ENCODE results near the gene TMEM273. TPM values are rescaled to one million over a fixed set of nuclear protein-coding genes. Genes with fewer than 3 reads are reported as not detected.

Gene TMEM273
- total RNA-seq, 2 donors from 2014 or later: 14.3 to 14.8 TPM

DNA sequence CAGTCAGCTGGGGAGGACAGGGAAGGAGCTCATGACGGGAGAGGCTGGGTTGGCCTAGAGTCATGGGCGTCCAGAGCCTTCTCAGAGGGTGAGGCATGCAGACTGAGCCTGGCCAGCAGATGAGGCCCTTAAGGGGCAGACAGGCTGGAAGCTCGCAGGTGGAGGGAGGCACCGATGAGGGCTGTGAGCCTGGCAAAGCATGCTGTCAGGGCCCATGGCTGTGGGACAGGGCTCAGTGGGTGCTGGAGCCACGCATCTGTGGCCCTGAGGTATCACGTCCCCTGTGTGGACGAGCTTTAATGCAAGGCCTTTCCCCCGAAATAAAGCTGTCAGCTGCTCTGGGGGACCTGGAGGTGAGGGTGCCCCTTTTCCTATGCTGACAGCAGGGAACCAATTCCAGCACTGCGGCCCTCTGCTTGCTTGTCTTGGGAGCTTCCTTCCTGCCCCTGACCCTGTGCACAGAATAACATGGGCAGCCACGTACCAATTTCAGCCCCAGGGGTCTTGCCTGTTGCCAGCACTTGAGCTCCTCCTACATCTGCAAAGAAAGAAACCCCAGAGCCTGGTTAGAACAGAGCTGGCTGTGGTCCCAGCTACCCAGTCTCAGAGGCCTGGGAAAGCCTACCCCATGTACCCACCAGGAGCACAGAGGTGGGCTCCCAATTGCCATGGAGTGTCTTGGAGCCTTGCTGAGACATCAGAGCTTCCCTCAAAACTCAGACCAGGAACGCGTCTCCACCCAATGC is 20.6 kb downstream of the TMEM273 start:
- H3K9me3 ChIP-seq: no peaks in the 10 kb centered on the region
- H3K27ac ChIP-seq: no peak overlapping the region
- H3K4me3 ChIP-seq: no peak overlapping the region
- TF ChIP-seq, protein P1, sequence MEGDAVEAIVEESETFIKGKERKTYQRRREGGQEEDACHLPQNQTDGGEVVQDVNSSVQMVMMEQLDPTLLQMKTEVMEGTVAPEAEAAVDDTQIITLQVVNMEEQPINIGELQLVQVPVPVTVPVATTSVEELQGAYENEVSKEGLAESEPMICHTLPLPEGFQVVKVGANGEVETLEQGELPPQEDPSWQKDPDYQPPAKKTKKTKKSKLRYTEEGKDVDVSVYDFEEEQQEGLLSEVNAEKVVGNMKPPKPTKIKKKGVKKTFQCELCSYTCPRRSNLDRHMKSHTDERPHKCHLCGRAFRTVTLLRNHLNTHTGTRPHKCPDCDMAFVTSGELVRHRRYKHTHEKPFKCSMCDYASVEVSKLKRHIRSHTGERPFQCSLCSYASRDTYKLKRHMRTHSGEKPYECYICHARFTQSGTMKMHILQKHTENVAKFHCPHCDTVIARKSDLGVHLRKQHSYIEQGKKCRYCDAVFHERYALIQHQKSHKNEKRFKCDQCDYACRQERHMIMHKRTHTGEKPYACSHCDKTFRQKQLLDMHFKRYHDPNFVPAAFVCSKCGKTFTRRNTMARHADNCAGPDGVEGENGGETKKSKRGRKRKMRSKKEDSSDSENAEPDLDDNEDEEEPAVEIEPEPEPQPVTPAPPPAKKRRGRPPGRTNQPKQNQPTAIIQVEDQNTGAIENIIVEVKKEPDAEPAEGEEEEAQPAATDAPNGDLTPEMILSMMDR (IDR thresholded peaks at IDR 0.05): no peak
- H3K36me3 ChIP-seq: no peaks in the 10 kb centered on the region
- peaks cover 0 to 12% of the 10 kb centered on the region in 2 donors for H3K4me1 ChIP-seq
- no peaks in the 10 kb centered on the region for H3K27me3 ChIP-seq
- no peak for DNase-seq (ENCODE audit: low spot score)

DNA sequence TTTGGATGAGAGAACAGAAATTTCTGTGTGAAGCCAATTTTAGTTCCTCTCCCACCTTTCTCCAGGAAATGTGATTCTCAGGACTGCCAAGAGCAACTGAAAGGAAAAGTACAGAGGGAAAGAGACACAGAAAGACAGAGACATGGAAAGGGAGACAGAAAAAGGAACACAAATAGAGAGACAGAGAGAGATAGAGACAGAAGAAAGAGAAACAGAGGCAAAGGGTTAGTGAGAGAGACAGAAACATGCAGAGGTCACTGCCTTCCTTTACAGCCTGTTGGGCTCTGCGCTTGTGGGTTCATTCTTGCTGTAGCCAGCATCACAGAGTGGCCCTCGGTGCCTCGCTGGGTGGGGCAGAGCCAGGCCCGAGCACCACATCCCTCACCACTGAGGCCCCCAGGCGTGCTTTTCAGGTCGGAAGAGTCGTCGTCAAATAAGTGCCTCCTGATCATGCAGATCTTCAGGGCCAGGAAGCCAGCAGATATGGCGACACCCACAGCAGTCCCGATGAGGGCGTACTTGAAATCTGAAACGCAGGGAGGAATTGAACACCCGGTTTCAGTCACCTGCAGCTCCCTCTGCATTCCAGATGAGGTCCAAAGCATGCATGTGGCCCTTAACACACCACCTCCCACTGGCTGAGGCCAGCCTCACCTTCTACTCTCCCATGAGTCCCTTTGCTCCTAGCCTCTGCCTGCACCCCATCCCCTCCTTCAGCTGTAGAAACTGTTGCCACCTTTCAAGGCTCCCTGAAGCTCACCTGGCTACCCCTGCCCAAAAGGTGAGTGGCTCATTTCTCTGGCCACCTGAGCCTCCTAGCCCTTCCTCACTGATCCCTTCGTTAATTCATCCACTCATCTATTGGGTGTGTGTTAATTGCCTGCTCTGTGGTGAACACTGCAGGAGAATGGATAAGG is 21.4 kb downstream of the TMEM273 start:
- no peak for DNase-seq (ENCODE audit: low spot score)
- H3K9me3 ChIP-seq: no peaks in the 10 kb centered on the region
- H3K4me3 ChIP-seq: no peak overlapping the region
- H3K27me3 ChIP-seq: no peaks in the 10 kb centered on the region
- H3K36me3 ChIP-seq: no peaks in the 10 kb centered on the region
- peaks cover 0 to 12% of the 10 kb centered on the region in 2 donors for H3K4me1 ChIP-seq
- TF ChIP-seq, protein P1 (IDR thresholded peaks at IDR 0.05): no peak
- H3K27ac ChIP-seq: no peak overlapping the region

DNA sequence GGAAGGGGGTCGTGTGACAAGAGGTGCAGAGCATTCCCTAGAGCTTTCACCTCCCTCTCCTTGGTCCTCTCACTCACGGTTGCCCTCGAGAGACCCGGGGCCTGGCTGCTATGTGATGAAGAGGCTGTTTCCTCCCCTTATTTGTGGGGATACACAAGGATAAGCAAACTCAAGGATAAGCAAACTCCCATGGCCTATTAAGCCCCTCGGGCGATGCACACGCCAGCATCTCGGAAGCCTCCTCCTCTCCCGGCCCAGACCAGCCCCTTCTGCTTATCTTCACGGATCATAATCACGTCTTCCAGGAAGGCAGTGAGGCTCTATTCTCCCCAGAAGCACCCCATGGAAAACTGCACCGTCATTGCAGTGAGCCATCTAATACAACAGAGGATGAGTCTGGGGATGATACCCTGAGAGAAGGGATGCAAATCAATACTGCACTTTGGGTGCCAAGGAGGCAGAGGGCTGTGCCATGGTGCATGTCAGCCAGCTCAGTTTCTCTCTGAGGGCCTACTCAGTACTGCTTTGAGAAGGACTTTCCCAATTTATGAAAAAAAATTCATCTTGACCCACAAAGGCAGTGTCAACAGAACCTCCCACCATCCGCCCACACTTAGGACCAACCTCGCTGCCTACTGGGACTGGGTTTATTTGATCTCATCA is 22.2 kb downstream of the TMEM273 start:
- no peaks in the 10 kb centered on the region for H3K27me3 ChIP-seq
- H3K36me3 ChIP-seq: no peaks in the 10 kb centered on the region
- DNase-seq (ENCODE audit: low spot score): no peak
- no peaks in the 10 kb centered on the region for H3K9me3 ChIP-seq
- no peak overlapping the region for H3K4me3 ChIP-seq
- no peak overlapping the region for H3K27ac ChIP-seq
- H3K4me1 ChIP-seq: peaks cover 0 to 12% of the 10 kb centered on the region in 2 donors
- TF ChIP-seq, protein P1 (IDR thresholded peaks at IDR 0.05): no peak

DNA sequence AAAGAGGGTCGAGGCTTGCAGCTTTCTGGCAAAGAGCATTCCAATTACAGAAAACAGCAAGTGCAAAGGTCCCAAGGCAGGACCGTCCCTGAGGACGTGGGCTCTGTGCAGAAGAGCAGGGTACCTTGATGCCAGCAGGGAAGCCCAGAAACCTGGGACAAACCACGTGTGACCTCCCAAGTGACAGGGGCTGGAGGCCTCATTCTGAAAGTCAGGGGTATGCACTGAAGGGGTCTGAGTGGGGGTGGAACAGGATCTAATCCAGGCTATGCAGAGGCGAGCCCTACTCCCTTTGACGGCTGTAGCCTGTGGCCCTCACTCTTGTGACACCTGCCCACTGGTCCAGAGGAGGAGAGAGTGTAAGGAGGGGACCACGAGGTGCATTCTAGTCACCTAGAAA is 22.9 kb downstream of the TMEM273 start:
- no peaks in the 10 kb centered on the region for H3K9me3 ChIP-seq
- no peak overlapping the region for H3K4me3 ChIP-seq
- no peak overlapping the region for H3K27ac ChIP-seq
- H3K36me3 ChIP-seq: no peaks in the 10 kb centered on the region
- peaks cover 0 to 12% of the 10 kb centered on the region in 2 donors for H3K4me1 ChIP-seq
- DNase-seq (ENCODE audit: low spot score): no peak
- TF ChIP-seq, protein P1 (IDR thresholded peaks at IDR 0.05): no peak
- no peaks in the 10 kb centered on the region for H3K27me3 ChIP-seq

DNA sequence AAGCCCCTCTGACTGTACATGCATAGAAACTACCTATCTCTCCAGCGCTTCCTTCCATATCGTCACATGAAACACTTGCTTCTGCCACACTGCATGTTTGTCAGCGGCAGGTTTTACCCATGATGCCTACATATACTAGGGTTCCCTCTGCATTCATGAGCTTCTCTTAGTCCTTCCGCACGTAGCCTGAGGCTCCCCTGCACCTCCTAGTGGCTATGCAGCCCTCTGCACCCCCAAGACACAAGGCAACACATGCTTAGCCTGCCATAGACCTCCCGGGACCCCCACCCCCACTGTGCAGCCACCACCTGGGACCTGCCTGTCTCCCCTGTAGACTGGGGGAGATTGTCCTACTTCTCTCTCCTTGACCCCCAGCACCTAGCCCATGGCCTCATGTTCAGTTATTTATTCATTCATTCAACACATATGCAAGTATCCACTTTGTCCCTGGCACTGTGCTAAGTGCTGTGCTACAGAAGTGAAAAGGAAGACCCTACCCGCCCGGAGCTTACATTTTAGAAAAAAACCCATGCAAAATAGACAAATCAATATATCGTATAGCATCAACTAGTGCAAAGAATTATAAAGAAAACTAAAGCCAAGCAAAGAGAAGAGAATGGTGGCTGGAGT is 23.5 kb downstream of the TMEM273 start:
- DNase-seq (ENCODE audit: low spot score): no peak
- no peak overlapping the region for H3K4me3 ChIP-seq
- TF ChIP-seq, protein P1 (IDR thresholded peaks at IDR 0.05): peak; percentile 46 to 79
- H3K27me3 ChIP-seq: no peaks in the 10 kb centered on the region
- H3K36me3 ChIP-seq: no peaks in the 10 kb centered on the region
- no peaks in the 10 kb centered on the region for H3K9me3 ChIP-seq
- no peak overlapping the region for H3K27ac ChIP-seq
- H3K4me1 ChIP-seq: peaks cover 0 to 12% of the 10 kb centered on the region in 2 donors
